K562 (cell line): ENCODE measurements around the gene CORO6. TPM values are rescaled to one million over a fixed set of nuclear protein-coding genes. Genes with fewer than 3 reads are reported as not detected.

Source experiments
- ARID2 ChIP-seq: fragments of 450-650 bp; IDR thresholded peaks from 2 replicates; pipeline ENCODE4 v1.6.1; 2017; ENCODE audit warnings: antibody characterized with exemption, mild to moderate bottlenecking
- ATF3 ChIP-seq, 2 experiments: fragments of 450-650 bp in 1 of 2; sonication (generic) in 1 of 2; formaldehyde crosslinking in 1 of 2; IDR thresholded peaks in 1 of 2; conservative IDR thresholded peaks in 1 of 2; 2 replicates each; pipeline versions ENCODE4 v1.6.1 to v1.8.1; 2016 to 2023; ENCODE audit warnings: mild to moderate bottlenecking in 2 of 2, moderate library complexity in 2 of 2, inconsistent platforms in 1 of 2, missing genetic modification reagents in 1 of 2
- BCOR ChIP-seq: fragments of 450-650 bp; IDR thresholded peaks from 2 replicates; pipeline ENCODE4 v1.6.1; 2016
- CCAR2 ChIP-seq: fragments of 200-400 bp; formaldehyde crosslinking; IDR thresholded peaks from 2 replicates; pipeline ENCODE4 v1.6.1; 2017; ENCODE audit warnings: mild to moderate bottlenecking, low read depth, low read length
- CTBP1 ChIP-seq: fragments of 450-650 bp; IDR thresholded peaks from 2 replicates; pipeline ENCODE4 v1.6.1; 2016; ENCODE audit warnings: borderline replicate concordance
- DPF2 ChIP-seq: fragments of 450-650 bp; IDR thresholded peaks from 2 replicates; pipeline ENCODE4 v1.6.1; 2016
- ETS2 ChIP-seq: IDR thresholded peaks from 2 replicates; pipeline ENCODE4 v1.6.1; 2016; ENCODE audit warnings: borderline replicate concordance, missing genetic modification characterization, mild to moderate bottlenecking, moderate library complexity, missing compliant biosample characterization; ENCODE audit not compliant: poor library complexity, severe bottlenecking
- FUS ChIP-seq: fragments of 200-400 bp; formaldehyde crosslinking; optimal IDR thresholded peaks from 2 replicates; pipeline ENCODE3; 2017; ENCODE audit warnings: low read depth, low read length
- JUN ChIP-seq, 2 experiments: sonication (generic) in 1 of 2; formaldehyde crosslinking in 1 of 2; IDR thresholded peaks; 2 replicates each; pipeline versions ENCODE4 v1.6.1 to v1.8.0; 2012 to 2022; ENCODE audit warnings: borderline replicate concordance in 2 of 2, mild to moderate bottlenecking in 2 of 2, improper control_type of control experiment in 1 of 2, low read depth in 1 of 2, low read length in 1 of 2, missing genetic modification reagents in 1 of 2
- MEF2A ChIP-seq: IDR thresholded peaks from 2 replicates; pipeline ENCODE4 v1.6.1; 2011; ENCODE audit warnings: low read depth, mild to moderate bottlenecking, low read length, moderate library complexity; ENCODE audit not compliant: control insufficient read depth
- NBN ChIP-seq: fragments of 450-650 bp; IDR thresholded peaks from 2 replicates; pipeline ENCODE4 v1.6.1; 2016; ENCODE audit warnings: low read depth, mild to moderate bottlenecking
- NR2C2 ChIP-seq, 2 experiments: fragments of 200-800 bp in 1 of 2; sonication (Bioruptor generic) in 1 of 2; sonication (generic) in 1 of 2; formaldehyde crosslinking in 1 of 2; IDR thresholded peaks; 2 replicates each; pipeline versions ENCODE4 v1.6.1 to v1.8.0; 2016 to 2022; ENCODE audit warnings: mild to moderate bottlenecking in 1 of 2, missing compliant biosample characterization in 1 of 2, missing genetic modification characterization in 1 of 2, missing genetic modification reagents in 1 of 2
- NR2F6 ChIP-seq: fragments of 450-650 bp; formaldehyde crosslinking; IDR thresholded peaks from 2 replicates; pipeline ENCODE4 v1.4.0; 2020; ENCODE audit warnings: mild to moderate bottlenecking
- PHF8 ChIP-seq: fragments of 200-600 bp; sonication (generic); IDR thresholded peaks from 2 replicates; pipeline ENCODE4 v1.6.1; 2012; ENCODE audit warnings: mixed run types, mild to moderate bottlenecking, inconsistent platforms, low read length, moderate library complexity, borderline replicate concordance
- POLR2AphosphoS5 ChIP-seq: IDR thresholded peaks from 2 replicates; pipeline ENCODE4 v1.6.1; 2011; ENCODE audit warnings: mild to moderate bottlenecking, low read depth, low read length, moderate library complexity; ENCODE audit not compliant: control insufficient read depth, insufficient read depth
- POLR2G ChIP-seq: fragments of 200-400 bp; formaldehyde crosslinking; IDR thresholded peaks from 2 replicates; pipeline ENCODE4 v1.6.1; 2017; ENCODE audit warnings: low read depth, mild to moderate bottlenecking, antibody characterized with exemption, low read length, moderate library complexity
- RCOR1 ChIP-seq, 2 experiments: IDR thresholded peaks; 2 replicates each; pipeline ENCODE4 v1.6.1; 2012; ENCODE audit warnings: low read depth in 2 of 2, low read length in 2 of 2, borderline replicate concordance in 1 of 2, improper control_type of control experiment in 1 of 2
- TFAM ChIP-seq: fragments of 250-450 bp; sonication (Bioruptor Pico); conservative IDR thresholded peaks from 2 replicates; pipeline ENCODE4 v1.5.0; 2021; ENCODE audit warnings: mild to moderate bottlenecking, moderate library complexity
- YY1 ChIP-seq, 3 experiments: IDR thresholded peaks; 2 replicates each; pipeline ENCODE4 v1.6.1; 2011; ENCODE audit warnings: low read length in 2 of 3, mild to moderate bottlenecking in 2 of 3, moderate library complexity in 2 of 3, borderline replicate concordance in 1 of 3, control low read depth in 1 of 3, low read depth in 1 of 3; ENCODE audit not compliant: insufficient read depth in 3 of 3, insufficient replicate concordance in 2 of 3, control insufficient read depth in 1 of 3, insufficient read length in 1 of 3; ENCODE audit errors: extremely low read depth in 1 of 3
- polyA plus RNA-seq, 8 experiments: library from polyadenylated mRNA; depleted of rRNA in 4 of 8; stranded (reverse) in 5 of 8; unstranded in 3 of 8; fragments of >200 nt; fragmentation: Nextera tagmentation in 2 of 8; fragmentation: Illumina TruSeq in 1 of 8; extraction: Ambion mirVana in 2 of 8; extraction: Trizol in 1 of 8; gene quantifications; 2 replicates each; pipeline versions ENCODE4 v1.2.1 to v1.2.3, GENCODE V29; 2011 to 2014; ENCODE audit warnings: inconsistent platforms in 1 of 8, missing spikeins in 1 of 8
- total RNA-seq, 7 experiments: library from RNA; depleted of rRNA in 6 of 7; stranded (reverse); fragments of >200 nt in 6 of 7; fragmentation: Illumina TruSeq in 2 of 7; extraction: Trizol in 2 of 7; gene quantifications; 2 replicates each; pipeline versions ENCODE4 v1.2.1 to v1.2.3, GENCODE V29; 2011 to 2021; ENCODE audit warnings: low replicate concordance in 1 of 7
- TF ChIP-seq, protein P1 (sequence below), 3 experiments: IDR thresholded peaks in 2 of 3; conservative IDR thresholded peaks in 1 of 3; 2 replicates each; pipeline ENCODE4 v1.5.1; 2011 to 2012; ENCODE audit warnings: low read length in 3 of 3, mild to moderate bottlenecking in 3 of 3, control low read depth in 2 of 3, improper control_type of control experiment in 1 of 3, inconsistent platforms in 1 of 3, low read depth in 1 of 3, mixed read lengths in 1 of 3, moderate library complexity in 1 of 3; ENCODE audit not compliant: insufficient read depth in 2 of 3
- TF ChIP-seq, protein P2 (sequence below): IDR thresholded peaks from 2 replicates; pipeline ENCODE4 v1.6.1; 2011; ENCODE audit not compliant: insufficient read length; ENCODE audit errors: extremely low read depth
- TF ChIP-seq, protein P3 (sequence below): fragments of 250-450 bp; sonication (Bioruptor Pico); IDR thresholded peaks from 2 replicates; pipeline ENCODE4 v1.8.0; 2022; ENCODE audit warnings: inconsistent platforms, mild to moderate bottlenecking, moderate library complexity, borderline replicate concordance

CORO6 gene
- total and polyA plus RNA-seq, 9 of the 15 experiments (the other 6 are each of a cell fraction or from before 2014, with no cell fraction given), result 0.04 to 11.9 (median 2.4) TPM

GRCh38 chr17:29620271-29620670 lies 2.4 kb downstream of the CORO6 start (continued):
- TF ChIP-seq, protein P1, sequence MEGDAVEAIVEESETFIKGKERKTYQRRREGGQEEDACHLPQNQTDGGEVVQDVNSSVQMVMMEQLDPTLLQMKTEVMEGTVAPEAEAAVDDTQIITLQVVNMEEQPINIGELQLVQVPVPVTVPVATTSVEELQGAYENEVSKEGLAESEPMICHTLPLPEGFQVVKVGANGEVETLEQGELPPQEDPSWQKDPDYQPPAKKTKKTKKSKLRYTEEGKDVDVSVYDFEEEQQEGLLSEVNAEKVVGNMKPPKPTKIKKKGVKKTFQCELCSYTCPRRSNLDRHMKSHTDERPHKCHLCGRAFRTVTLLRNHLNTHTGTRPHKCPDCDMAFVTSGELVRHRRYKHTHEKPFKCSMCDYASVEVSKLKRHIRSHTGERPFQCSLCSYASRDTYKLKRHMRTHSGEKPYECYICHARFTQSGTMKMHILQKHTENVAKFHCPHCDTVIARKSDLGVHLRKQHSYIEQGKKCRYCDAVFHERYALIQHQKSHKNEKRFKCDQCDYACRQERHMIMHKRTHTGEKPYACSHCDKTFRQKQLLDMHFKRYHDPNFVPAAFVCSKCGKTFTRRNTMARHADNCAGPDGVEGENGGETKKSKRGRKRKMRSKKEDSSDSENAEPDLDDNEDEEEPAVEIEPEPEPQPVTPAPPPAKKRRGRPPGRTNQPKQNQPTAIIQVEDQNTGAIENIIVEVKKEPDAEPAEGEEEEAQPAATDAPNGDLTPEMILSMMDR (IDR thresholded peaks at IDR 0.05 in 2 of 3, conservative IDR thresholded peaks at IDR 0.05 in 1 of 3; ENCODE audit: insufficient read depth in 2 of 3, low read depth in 1 of 3, low read length in 3 of 3), result no peak
- TF ChIP-seq MEF2A (0 out of 2 replicates have a peak, but pooled peaks have one; percentile 18), FUS (no peak), ARID2 (no peak), YY1 (IDR thresholded peaks at IDR 0.05; ENCODE audit: borderline replicate concordance in 1 of 3, control insufficient read depth in 1 of 3, extremely low read depth in 1 of 3, insufficient read depth in 3 of 3, insufficient read length in 1 of 3, insufficient replicate concordance in 2 of 3, low read depth in 1 of 3, low read length in 2 of 3) (peak in 1 of 3 experiments; percentile 67), DPF2 (peak; percentile 36; the same call in 1 of the 2 replicates), POLR2G (no peak), BCOR (no peak), POLR2AphosphoS5 (no peak), JUN (IDR thresholded peaks at IDR 0.05; ENCODE audit: borderline replicate concordance, low read depth, low read length) (peak; percentile 77), JUN (CRISPR knock-in tag; IDR thresholded peaks at IDR 0.05; ENCODE audit: borderline replicate concordance) (no peak), NR2C2 (CRISPR knock-in tag; IDR thresholded peaks at IDR 0.05) (no peak), NR2C2 (tag; IDR thresholded peaks at IDR 0.05) (peak; percentile 33; the same call in 1 of the 2 replicates), ATF3 (IDR thresholded peaks at IDR 0.05) (peak; percentile 85), ATF3 (CRISPR knock-in tag; conservative IDR thresholded peaks at IDR 0.05) (no peak), PHF8 (no peak), CTBP1 (peak; percentile 67), TFAM (CRISPR knock-in tag) (no peak), RCOR1 (IDR thresholded peaks at IDR 0.05; ENCODE audit: borderline replicate concordance in 1 of 2, low read depth in 2 of 2, low read length in 2 of 2) (peak in 1 of 2 experiments; percentile 67; a peak in 1 of 4 replicates), CCAR2 (no peak), NBN (no peak), ETS2 (tag) (no peak), NR2F6 (CRISPR knock-in tag) (no peak)
- TF ChIP-seq, protein P2, sequence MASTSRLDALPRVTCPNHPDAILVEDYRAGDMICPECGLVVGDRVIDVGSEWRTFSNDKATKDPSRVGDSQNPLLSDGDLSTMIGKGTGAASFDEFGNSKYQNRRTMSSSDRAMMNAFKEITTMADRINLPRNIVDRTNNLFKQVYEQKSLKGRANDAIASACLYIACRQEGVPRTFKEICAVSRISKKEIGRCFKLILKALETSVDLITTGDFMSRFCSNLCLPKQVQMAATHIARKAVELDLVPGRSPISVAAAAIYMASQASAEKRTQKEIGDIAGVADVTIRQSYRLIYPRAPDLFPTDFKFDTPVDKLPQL, result no peak
- TF ChIP-seq, protein P3, sequence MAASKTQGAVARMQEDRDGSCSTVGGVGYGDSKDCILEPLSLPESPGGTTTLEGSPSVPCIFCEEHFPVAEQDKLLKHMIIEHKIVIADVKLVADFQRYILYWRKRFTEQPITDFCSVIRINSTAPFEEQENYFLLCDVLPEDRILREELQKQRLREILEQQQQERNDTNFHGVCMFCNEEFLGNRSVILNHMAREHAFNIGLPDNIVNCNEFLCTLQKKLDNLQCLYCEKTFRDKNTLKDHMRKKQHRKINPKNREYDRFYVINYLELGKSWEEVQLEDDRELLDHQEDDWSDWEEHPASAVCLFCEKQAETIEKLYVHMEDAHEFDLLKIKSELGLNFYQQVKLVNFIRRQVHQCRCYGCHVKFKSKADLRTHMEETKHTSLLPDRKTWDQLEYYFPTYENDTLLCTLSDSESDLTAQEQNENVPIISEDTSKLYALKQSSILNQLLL, result no peak
